ENCODE data around the gene ZBTB14. TPM values are rescaled to one million over a fixed set of nuclear protein-coding genes. Genes with fewer than 3 reads are reported as not detected.
A peak's percentile ranks its signal among the peaks of the same experiment; 100 is the strongest.

The ZBTB14 gene
- total RNA-seq, 1 donor from 2014 or later, result 9.0 TPM

DNA sequence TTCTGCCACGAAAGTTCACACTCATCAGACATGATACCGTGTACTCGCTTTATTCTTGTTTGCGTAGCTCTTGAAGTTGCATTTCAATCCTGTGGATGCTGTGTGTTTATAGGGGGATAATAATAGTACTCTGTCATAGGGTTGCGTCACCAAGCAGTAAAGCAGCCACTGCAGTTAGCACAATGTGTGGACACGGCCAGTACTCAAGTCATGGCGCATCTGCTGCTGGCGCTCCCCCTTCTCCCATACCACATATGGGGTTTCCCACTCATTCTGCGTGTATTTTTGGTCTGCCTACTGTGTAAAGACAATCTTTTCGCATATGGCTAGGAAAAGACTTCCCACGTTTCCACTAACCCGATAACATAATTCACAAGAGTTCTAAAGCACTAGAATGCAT is 2.1 kb upstream of the ZBTB14 start:
- FAIRE-seq (no peak), DNase-seq (ENCODE audit: low read depth) (no peak)
- peaks cover 6% of the 10 kb centered on the region for H3K27me3 Mint-ChIP-seq (ENCODE audit: low read depth, unreplicated experiment)
- peak overlapping the region; percentile 91 for H3K4me3 Mint-ChIP-seq (ENCODE audit: unreplicated experiment)
- Histone ChIP-seq H3K9ac (ENCODE audit: low read length) (no peak overlapping the region), H3K36me3 (ENCODE audit: insufficient read depth, low read length) (no peaks in the 10 kb centered on the region), H3K27ac (ENCODE audit: low read depth, low read length) (no peak overlapping the region), H4K20me1 (ENCODE audit: insufficient read depth, low read length) (no peaks in the 10 kb centered on the region), H3K4me3 (ENCODE audit: insufficient read depth, low read depth, low read length) (no peak overlapping the region), H3K4me1 (ENCODE audit: insufficient read depth, low read length) (peaks cover 9% of the 10 kb centered on the region), H3K27me3 (ENCODE audit: insufficient read depth, low read length) (peaks cover 8% of the 10 kb centered on the region), H3K9me3 (ENCODE audit: insufficient read depth, low read depth, low read length) (no peaks in the 10 kb centered on the region), H3K4me2 (ENCODE audit: low read length) (no peak overlapping the region), H2AFZ (ENCODE audit: low read depth, low read length) (no peak overlapping the region), H3K79me2 (ENCODE audit: insufficient read depth, low read length) (peaks cover 14% of the 10 kb centered on the region)
- H3K36me3 Mint-ChIP-seq (ENCODE audit: low read depth, unreplicated experiment), result no peaks in the 10 kb centered on the region
- no peak for TF ChIP-seq EZH2 (IDR thresholded peaks at IDR 0.05; ENCODE audit: insufficient read depth, low read length)
- TF ChIP-seq, protein P1, sequence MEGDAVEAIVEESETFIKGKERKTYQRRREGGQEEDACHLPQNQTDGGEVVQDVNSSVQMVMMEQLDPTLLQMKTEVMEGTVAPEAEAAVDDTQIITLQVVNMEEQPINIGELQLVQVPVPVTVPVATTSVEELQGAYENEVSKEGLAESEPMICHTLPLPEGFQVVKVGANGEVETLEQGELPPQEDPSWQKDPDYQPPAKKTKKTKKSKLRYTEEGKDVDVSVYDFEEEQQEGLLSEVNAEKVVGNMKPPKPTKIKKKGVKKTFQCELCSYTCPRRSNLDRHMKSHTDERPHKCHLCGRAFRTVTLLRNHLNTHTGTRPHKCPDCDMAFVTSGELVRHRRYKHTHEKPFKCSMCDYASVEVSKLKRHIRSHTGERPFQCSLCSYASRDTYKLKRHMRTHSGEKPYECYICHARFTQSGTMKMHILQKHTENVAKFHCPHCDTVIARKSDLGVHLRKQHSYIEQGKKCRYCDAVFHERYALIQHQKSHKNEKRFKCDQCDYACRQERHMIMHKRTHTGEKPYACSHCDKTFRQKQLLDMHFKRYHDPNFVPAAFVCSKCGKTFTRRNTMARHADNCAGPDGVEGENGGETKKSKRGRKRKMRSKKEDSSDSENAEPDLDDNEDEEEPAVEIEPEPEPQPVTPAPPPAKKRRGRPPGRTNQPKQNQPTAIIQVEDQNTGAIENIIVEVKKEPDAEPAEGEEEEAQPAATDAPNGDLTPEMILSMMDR (IDR thresholded peaks at IDR 0.05; ENCODE audit: insufficient read depth, low read depth, low read length), result no peak
- H3K4me1 Mint-ChIP-seq (ENCODE audit: low read depth, unreplicated experiment), result peaks cover 3% of the 10 kb centered on the region
- H3K9me3 Mint-ChIP-seq (ENCODE audit: unreplicated experiment), result no peaks in the 10 kb centered on the region
- H3K27ac Mint-ChIP-seq (ENCODE audit: unreplicated experiment), result no peak overlapping the region

DNA sequence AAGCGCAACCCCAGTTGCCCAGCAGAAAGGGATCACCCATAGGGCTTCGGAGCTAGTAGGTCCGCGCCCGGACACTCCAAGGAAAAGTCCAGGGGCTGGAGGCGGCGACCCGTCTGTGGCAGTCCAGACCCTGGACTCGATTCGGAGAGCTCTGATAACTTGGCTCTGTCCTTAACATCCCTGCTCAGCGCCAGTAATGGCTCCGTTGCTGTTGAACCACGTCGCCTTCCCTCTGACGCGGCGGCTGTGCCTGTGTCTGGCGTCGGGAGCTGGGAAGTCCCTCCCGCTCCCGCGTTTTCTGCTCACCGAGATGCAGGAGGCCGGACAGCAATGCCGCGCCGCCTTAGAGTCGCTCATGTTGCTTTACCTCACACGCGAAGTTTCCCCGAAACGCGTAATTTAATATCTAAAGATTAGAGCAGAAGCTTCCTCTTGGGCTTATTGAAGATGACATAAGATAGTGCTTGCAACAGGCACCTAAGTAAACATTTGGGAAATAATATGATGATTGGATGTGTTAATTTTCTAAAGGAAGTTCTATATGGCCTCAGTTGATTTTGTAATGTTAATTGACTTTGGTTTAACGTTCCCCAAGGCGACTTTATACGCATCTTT is 1.3 kb upstream of the ZBTB14 start:
- H3K4me3 Mint-ChIP-seq (ENCODE audit: unreplicated experiment), result peak overlapping the region; percentile 91
- H3K9me3 ChIP-seq (ENCODE audit: insufficient read depth, low read depth, low read length), result no peaks in the 10 kb centered on the region
- peak overlapping the region; percentile 84 for H3K27ac ChIP-seq (ENCODE audit: low read depth, low read length)
- no peaks in the 10 kb centered on the region for H4K20me1 ChIP-seq (ENCODE audit: insufficient read depth, low read length)
- peaks cover under 1% of the 10 kb centered on the region for H3K36me3 Mint-ChIP-seq (ENCODE audit: low read depth, unreplicated experiment)
- H3K4me3 ChIP-seq (ENCODE audit: insufficient read depth, low read depth, low read length), result peak overlapping the region; percentile 76
- H3K79me2 ChIP-seq (ENCODE audit: insufficient read depth, low read length), result peaks cover 14% of the 10 kb centered on the region
- peak overlapping the region; percentile 90 for H3K9ac ChIP-seq (ENCODE audit: low read length)
- peaks cover 3% of the 10 kb centered on the region for H3K4me1 Mint-ChIP-seq (ENCODE audit: low read depth, unreplicated experiment)
- H3K27me3 Mint-ChIP-seq (ENCODE audit: low read depth, unreplicated experiment), result peaks cover 4% of the 10 kb centered on the region
- peak overlapping the region; percentile 96 for H3K4me2 ChIP-seq (ENCODE audit: low read length)
- no peak for TF ChIP-seq EZH2 (IDR thresholded peaks at IDR 0.05; ENCODE audit: insufficient read depth, low read length)
- TF ChIP-seq, protein P1 (IDR thresholded peaks at IDR 0.05; ENCODE audit: insufficient read depth, low read depth, low read length), result no peak
- H3K36me3 ChIP-seq (ENCODE audit: insufficient read depth, low read length), result peaks cover 2% of the 10 kb centered on the region
- H3K27ac Mint-ChIP-seq (ENCODE audit: unreplicated experiment), result peak overlapping the region; percentile 98
- no peaks in the 10 kb centered on the region for H3K9me3 Mint-ChIP-seq (ENCODE audit: unreplicated experiment)
- peak overlapping the region; percentile 97 for H2AFZ ChIP-seq (ENCODE audit: low read depth, low read length)
- H3K27me3 ChIP-seq (ENCODE audit: insufficient read depth, low read length), result peaks cover 8% of the 10 kb centered on the region
- DNase-seq (ENCODE audit: low read depth), result peak; percentile 76
- peaks cover 9% of the 10 kb centered on the region for H3K4me1 ChIP-seq (ENCODE audit: insufficient read depth, low read length)
- FAIRE-seq, result no peak

All from astrocyte (in vitro differentiated cells and primary cell).